Kidney tubule cell (primary cell): Measurements from ENCODE around the gene TRAPPC2.
"Not testable (repeated sequence)": the region's sequence is repeated elsewhere in the genome, so short reads cannot be mapped to it uniquely, and the experiment has no call there.

Experiments used
- DNase-seq: peaks from one replicate; pipeline ENCODE4 v3.0.0-alpha.2; 2018; ENCODE audit warnings: low spot score

TRAPPC2 gene

GRCh38 chrX:13747836-13748235, 13.4 kb upstream of the TRAPPC2 start:
- DNase-seq, result peak; percentile 51

DNA sequence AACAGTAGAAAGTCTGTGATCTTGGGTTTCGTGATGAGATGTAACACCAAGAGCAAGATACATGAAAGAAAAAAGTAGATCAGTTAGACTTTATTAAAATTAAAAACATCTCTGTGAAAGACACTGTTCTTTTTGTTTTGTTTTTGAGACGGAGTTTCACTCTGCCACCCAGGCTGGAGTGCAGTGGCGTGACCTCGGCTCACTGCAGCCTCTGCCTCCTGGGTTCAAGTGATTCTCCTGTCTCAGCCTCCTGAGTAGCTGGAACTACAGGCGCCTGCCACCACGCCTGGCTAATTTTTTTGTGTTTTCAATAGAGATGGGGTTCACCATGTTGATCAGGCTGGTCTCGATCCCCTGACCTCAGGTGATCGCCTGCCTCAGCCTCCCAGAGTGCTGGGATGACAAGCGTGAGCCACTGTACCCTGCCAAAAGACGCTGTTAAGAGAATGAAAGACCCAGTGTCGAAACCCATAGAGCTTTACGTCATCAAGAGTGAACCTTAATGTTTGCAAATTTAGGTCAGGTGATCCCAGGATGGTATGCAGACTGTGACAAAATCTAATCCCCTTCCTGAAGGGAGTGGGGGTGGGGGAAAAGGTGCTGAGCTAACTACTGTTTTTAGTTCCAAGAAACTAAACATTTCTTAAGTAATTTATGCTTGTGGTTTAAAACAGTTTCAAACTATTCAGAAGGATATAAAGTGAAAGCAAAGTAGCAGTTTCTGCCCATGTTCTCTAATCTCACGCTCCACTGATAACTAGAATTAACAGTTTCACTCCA, 8.2 kb upstream of the TRAPPC2 start:
- peak; percentile 39 for DNase-seq

DNA sequence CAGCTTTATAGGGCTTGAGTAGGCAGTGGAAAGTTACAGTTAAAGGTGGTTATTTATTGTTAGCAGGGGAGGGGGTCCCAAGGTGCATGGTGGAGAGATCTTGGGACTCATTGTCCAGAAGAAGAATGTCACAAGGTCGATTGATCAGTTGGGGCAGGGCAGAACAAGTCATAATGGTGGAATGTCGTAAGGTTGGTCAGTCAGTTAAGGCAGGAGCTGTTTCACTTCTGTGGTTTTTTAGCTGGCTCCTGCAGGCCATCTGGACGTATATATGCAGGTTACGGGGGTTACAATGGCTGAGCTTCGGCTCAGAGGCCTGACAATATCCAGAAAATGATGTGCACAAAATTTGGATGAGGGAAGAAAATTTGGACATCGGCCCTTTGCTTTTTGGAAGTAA, 7.3 kb upstream of the TRAPPC2 start:
- DNase-seq, result no peak

- DNase-seq, result no peak
Observed at GRCh38 chrX:13733506-13733905, 914 bp downstream of the TRAPPC2 start.

DNA sequence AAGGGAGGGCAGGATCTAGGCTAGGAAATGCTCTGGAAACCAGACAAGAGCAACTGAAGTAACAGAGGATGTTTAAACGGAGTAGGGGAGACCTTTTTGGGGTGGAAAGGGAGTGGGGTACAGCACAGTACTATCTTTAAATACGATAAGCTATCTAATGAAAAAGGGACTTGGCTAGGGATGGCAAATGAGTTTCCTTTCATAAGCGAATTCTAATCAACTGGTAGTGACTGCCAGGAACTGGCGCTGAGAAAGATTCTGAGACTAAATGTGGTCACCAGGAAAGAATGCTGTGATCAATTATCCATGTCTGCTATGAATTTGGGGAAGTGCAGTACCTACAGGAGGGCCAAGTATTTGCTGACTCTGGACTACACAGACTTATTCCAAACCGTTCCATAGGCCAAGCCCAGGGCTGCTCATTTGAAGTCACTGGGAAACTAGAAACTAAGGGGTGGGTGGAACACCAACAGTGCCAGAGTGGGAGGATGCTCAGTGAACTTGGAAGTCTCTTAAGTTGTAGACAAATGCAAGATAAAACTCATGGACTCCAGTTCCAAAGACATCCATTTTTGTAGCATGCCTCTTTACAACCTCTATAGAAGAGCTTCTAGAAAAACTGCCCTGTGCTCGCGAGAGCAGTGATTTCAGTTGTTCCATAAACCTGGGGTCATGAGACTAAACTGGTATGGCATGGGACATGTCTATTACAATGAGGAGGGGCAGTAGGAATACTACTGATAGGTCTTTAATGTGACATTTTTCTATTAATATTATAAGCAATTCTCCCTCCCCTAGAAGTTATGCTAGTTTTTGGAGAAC, 2.0 kb downstream of the TRAPPC2 start:
- peak; percentile 52 for DNase-seq

DNA sequence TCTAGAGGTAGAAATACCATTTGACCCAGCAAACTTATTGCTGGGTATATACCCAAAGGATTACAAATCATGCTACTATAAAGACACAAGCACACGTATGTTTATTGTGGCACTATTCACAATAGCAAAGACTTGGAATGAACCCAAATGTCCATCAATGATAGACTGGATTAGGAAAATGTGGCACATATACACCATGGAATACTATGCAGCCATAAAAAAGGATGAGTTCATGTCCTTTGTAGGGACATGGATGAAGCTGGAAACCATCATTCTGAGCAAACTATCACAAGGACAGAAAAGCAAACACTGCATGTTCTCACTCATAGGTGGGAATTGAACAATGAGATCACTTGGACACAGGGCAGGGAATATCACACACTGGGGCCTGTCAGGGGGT, 3.9 kb downstream of the TRAPPC2 start:
- not testable (repeated sequence) for DNase-seq

GRCh38 chrX:13726583-13726982, 7.8 kb downstream of the TRAPPC2 start:
- DNase-seq, result not testable (repeated sequence)

GRCh38 chrX:13724878-13725277, 9.5 kb downstream of the TRAPPC2 start:
- DNase-seq, result not testable (repeated sequence)

GRCh38 chrX:13721819-13722519, 12.5 kb downstream of the TRAPPC2 start:
- DNase-seq, result no peak

DNA sequence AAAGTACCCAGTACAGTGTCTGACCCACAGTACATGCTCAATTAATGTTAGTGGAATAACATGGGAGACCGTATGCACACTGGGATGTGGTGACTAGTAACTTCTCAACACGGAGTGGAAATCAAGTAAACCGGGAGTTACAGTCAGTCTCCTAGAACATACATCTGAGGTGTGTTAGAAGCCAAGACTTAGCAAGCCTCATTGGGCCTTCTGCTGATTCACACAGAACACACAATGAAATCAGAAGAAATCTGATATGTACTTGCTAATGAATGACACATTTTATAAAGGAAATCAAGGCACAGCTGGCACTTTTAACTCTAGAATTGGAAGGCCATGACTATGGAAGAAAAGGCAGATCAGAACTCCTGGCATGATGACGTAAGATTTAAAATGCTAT, 13.0 kb downstream of the TRAPPC2 start:
- no peak for DNase-seq

DNA sequence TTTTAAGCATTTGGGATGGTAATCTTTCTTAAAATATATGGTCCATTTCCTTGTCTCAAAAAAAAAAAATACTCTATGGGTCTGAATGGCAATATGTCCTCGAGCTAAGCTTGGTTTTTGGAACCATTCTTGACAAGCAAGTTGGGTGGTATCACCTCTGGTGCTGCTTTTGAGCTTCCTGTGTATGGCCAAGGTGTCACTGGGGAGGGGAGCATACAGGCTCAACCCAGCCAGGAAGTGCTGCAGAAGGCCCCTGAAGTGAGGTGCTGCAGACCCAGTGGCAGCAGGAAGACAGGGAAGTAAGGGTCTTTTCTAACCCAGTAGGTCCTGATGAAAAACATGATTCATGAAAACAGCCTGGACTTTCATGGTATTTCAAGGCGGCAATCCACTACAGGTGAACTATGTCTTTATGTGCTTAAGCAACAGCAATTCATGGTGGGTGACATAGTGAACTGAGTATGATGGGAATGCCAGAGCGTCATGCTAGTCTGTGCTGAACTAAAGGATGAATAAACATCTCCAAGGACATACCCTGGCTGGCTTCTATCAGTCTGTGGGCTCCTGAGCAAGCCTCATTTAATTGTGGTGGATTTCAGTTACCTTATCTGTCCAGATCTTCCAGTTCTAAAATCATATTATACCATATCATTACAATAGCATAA, 15.1 kb downstream of the TRAPPC2 start:
- peak; percentile 38 for DNase-seq

DNA sequence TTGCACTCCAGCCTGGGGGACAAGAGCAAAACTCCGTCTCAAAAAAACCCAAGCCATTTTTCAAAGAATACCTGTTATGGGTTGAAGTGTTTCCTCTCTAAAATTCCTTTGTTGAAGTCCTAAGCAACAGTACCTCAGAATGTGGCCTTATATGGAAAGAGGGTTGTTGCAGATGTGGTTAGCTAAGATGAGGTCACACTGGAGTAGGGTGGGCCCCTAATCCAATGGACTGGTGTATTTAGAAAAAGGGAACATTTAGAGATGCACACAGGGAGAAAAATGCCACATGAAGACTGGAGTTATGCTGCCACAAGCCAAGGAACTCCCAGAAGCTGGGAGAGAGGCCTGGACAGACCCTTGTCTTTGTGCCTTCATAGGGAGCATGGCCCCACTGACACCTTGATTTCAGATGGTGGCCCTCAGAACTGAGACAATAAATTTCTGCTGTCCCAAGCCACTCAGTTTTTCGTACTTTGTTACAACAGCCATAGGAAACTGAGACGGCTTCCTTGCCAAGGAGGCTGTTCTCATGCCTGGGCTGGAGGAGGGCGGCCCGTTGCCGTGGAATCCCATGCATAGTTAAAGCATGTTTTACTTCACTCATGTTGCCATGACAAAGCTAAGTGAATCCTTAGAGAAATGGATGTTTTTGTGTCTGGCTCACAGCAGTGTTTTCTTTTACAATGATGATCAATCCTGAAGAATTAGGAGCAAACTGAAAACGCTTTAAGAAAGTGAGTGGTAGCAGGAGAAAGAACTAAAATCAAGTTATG, 16.5 kb downstream of the TRAPPC2 start:
- DNase-seq, result no peak

DNA sequence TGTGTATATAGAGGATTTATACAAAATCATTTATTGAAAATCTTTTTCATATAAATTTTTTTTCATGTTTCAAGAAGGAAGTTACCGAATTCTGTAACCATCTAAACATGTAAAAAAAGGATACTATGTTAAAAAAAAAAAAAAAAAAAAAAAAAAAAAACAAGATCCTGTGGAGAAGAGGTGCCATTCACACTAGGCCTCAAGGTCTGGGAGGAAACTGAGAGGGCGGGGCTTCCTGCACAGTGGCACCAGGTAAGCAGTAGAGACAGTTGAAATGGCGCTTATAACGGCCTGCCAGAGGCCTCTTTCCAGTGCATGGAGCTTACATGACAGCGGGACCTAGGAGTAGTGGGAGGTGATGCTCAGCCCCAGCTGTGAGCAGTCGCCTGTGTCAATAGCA, 17.5 kb downstream of the TRAPPC2 start:
- no peak for DNase-seq

DNA sequence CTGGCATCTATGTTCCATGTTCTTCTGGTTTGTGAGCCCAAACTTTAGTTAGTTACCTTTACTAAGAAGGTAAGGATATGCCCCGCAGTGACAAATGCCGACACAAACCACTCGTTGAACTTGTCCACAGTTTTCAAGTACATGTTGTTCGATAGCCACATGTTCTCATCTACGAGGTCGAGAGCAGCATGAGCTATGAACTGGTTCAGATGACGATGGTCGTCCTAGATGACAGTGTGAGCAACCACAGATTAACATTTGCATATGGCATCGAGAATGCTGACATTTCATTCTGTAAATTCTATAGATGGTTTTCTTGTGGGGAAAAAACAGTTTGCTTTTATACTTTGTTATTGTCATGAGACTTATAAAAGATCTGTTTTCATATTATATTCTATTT, 18.0 kb downstream of the TRAPPC2 start:
- no peak for DNase-seq

GRCh38 chrX:13711141-13711540, 23.3 kb downstream of the TRAPPC2 start:
- no peak for DNase-seq

DNA sequence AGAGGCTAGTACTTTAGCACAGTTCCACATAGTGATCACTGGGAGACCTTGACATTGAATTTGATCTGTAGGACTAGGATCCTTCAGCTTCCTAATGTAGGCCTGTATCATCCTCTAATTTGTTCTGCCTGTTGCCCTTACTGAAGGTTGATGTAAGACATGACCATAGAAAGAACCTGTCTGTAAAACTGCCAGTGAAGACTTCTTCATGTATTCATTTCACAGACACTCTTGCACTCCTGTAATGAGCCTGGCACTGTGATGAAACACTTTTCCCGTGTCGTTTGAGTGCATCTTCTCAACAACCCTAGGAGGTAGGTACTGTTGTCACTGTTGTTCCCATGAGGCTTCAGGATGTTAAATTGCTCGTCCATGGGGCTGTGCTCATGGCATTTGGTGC, 30.8 kb downstream of the TRAPPC2 start:
- no peak for DNase-seq

DNA sequence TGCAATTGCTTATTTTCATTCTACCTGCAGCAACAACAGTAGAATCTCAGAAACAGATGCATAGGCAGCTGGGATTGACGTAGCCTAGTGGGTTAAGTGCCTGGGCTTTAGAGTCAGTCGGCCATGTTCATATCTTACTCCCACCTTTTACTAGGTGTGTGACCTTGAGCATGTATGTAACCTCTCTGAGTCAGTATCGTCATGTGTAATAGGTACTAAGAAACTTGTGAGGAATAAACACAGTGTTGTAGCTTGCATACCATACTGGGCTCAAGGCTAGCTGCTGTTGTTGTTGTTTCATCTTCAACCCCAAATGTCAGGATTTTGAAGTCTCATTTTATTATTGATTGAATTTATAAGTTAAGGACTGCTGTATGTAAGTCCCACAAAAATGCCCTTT, 31.3 kb downstream of the TRAPPC2 start:
- no peak for DNase-seq

DNA sequence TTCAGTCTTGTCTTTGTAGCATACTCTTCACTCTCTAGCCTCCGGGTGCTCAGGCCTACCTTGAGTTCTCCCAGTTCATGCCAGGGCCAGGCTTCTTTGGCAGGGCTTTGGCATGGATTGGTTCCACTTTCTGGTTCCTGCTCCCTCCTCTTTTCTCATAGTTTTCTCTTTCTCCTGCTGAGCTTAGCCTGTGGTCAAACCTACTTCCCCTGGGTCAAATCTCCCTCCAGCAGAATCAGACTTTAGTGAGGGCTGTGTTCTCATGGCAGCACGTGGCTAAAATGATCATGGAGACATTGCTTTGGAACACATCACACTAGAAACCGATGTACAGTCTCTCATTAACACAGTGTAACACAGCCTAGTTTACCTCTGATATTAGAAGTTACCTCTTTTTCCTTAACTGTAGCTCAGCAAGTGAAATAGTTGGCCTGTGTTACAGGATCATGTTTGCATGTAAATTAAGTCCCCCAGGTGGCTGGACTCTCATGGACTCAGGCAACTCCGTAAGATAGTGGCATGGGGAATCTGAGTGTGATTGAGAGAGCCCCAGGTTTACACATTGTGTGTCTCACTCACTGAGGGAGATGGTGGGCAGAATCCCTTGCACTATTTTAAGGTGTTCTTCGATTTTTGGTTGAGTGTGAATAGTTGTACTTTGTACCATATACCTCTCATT, 32.2 kb downstream of the TRAPPC2 start:
- DNase-seq, result no peak

GRCh38 chrX:13700380-13700779, 34.0 kb downstream of the TRAPPC2 start:
- DNase-seq, result no peak

DNA sequence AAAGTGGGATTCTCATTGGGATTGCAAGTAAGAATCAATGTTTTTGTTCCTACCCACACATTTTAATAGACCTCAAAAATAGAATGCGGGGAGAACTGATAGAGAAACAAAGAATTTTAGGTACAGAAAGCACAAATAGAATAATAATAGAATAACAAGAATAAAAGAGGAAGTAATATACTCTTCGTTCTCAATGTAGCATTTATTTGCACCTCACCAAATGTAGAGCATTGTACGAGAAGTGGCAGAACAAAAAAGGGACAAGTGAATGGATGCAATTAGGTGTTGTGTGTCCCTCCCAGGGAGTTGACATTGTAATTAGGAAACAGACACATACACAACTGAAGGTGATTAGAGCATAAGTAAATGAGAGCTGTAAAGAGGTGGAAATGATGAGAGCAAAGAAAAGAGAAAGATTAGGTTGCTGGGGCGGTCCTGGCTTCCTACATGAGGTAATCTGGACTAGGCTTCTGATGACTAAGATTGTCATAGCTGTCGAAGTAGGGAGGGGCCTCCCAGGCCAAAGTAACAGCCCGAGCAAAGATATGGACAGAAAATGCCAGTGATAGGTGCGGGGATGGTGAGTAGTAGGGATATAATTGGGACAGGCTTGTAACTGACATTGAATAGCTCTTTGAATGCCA, 35.1 kb downstream of the TRAPPC2 start:
- DNase-seq, result peak; percentile 37
